Heart right ventricle (tissue), 16 donors: ENCODE measurements around the gene SERPINB13. TPM values are rescaled to one million over a fixed set of nuclear protein-coding genes. Genes with fewer than 3 reads are reported as not detected.
A peak's percentile ranks its signal among the peaks of the same experiment; 100 is the strongest.

ENCODE experiments used
- ATAC-seq, 8 donors: fragments of 200-7000 bp; cut with Tn5 transposase; one replicate each; pipeline ENCODE4 v1.9.1; 2020; ENCODE audit warnings: mild to moderate bottlenecking in 8 of 8, moderate library complexity in 8 of 8, moderate number of reproducible peaks in 1 of 8
- DNase-seq, 2 donors: peaks; one replicate each; pipeline ENCODE4 v3.0.0-alpha.2; 2020
- H3K27ac ChIP-seq, 10 donors: fragments of 200-600 bp; sonication (generic) in 2 of 10; one replicate each; pipeline versions ENCODE4 v1.5.0 to v1.8.0; 2020 to 2022; ENCODE audit warnings: mild to moderate bottlenecking in 3 of 10
- H3K27me3 ChIP-seq, 7 donors: fragments of 200-600 bp; one replicate each; pipeline ENCODE4 v1.8.0; 2021 to 2022; ENCODE audit warnings: mild to moderate bottlenecking in 2 of 7
- H3K36me3 ChIP-seq, 9 donors: fragments of 200-600 bp; sonication (generic) in 1 of 9; one replicate each; pipeline versions ENCODE4 v1.5.0 to v1.8.0; 2020 to 2022; ENCODE audit warnings: mild to moderate bottlenecking in 2 of 9
- H3K4me1 ChIP-seq, 9 donors: fragments of 200-600 bp; sonication (generic) in 1 of 9; one replicate each; pipeline versions ENCODE4 v1.5.0 to v1.8.0; 2020 to 2022; ENCODE audit warnings: mild to moderate bottlenecking in 4 of 9
- H3K4me3 ChIP-seq, 10 donors: fragments of 200-600 bp; sonication (generic) in 2 of 10; one replicate each; pipeline versions ENCODE4 v1.5.0 to v1.8.0; 2020 to 2022; ENCODE audit warnings: mild to moderate bottlenecking in 7 of 10, moderate library complexity in 2 of 10
- H3K9me3 ChIP-seq, 11 donors: fragments of 200-600 bp in 10 of 11; sonication (generic) in 2 of 11; one replicate each; pipeline versions ENCODE4 v1.5.0 to v1.8.0; 2013 to 2022; ENCODE audit warnings: mild to moderate bottlenecking in 2 of 11, control low read depth in 1 of 11, moderate library complexity in 1 of 11
- WGBS, 2 donors: extraction: QIAGEN DNeasy Blood & Tissue Kit; methylation state at CpG; one replicate each; pipeline ENCODE4 v1.1.7; 2013; ENCODE audit warnings: inconsistent platforms in 1 of 2; 5-methylcytosine and 5-hydroxymethylcytosine counted together
- intact Hi-C, 10 donors: fragments of 100-400 bp; cut with DNase I; formaldehyde crosslinking; loops; one replicate each; pipeline versions ENCODE4 v1.11.1 to v1.14.2; 2022
- polyA plus RNA-seq, 2 donors: library from polyadenylated mRNA; stranded (reverse); fragments of 200-250 nt; gene quantifications; one replicate each; pipeline ENCODE4 v1.2.3, GENCODE V29; 2013
- total RNA-seq, 10 donors: library from RNA; stranded (reverse); fragmentation: NEBNext Ultra II Directional in 3 of 10; extraction: Animal tissue kit (Norgen Biotek cat#: 25700) in 3 of 10; gene quantifications; one replicate each; pipeline versions ENCODE4 v1.2.1 to v1.2.4, GENCODE V29; 2021 to 2023
- TF ChIP-seq, protein P1 (sequence below), 9 donors: fragments of 200-600 bp; sonication (generic) in 2 of 9; IDR thresholded peaks; one replicate each; pipeline versions ENCODE4 v1.5.0 to v1.8.0; 2021 to 2022; ENCODE audit warnings: antibody characterized with exemption in 9 of 9, mild to moderate bottlenecking in 5 of 9, moderate library complexity in 1 of 9
- donor health status: Arrhythmogenic right ventricular cardiomyopathy.
- donor health status: ischemic (EF 13 %, LVEDD 7.1; RV severe dilation, severe dysfunction).
- donor health status: healthy with polysubstance abuse.
- donor health status: DM: no; HTN: yes; CAD: no.
- donor health status: DM: no; HTN: no; CAD: no.
- donor health status: ischemic (EF 25% LVEDD 6.9; RV normal size, moderate dysfunction).
- donor health status: ischemic (EF 25% LVEDD 5.7; RV mildly dilated, moderate dysfunction).
- donor health status: healthy.
- donor health status: DM: yes; HTN: yes; CAD: no.
- donor health status: Ischemic cardiomyopathy.
- donor health status: ischemic (EF 35%, LVEDD 5.7; RV mildly dilated, moderate dysfunction).
- donor health status: nonischemic (EF 11% LVEDD 7.7; RV severe dilation, severe dysfunction).
- donor health status: DM: yes; HTN: yes; CAD: no.
- donor health status: PGD.
- donor health status: ischemic (EF 29% LVEDD 5.4; RV normal size, mild dysfunction).
- donor health status: nonischemic (EF 23%, LVEDD 6.1; RV moderate dilation, normal function).

SERPINB13 gene
- total and polyA plus RNA-seq, 12 donors, result 0.04 TPM; not detected in 11

DNA sequence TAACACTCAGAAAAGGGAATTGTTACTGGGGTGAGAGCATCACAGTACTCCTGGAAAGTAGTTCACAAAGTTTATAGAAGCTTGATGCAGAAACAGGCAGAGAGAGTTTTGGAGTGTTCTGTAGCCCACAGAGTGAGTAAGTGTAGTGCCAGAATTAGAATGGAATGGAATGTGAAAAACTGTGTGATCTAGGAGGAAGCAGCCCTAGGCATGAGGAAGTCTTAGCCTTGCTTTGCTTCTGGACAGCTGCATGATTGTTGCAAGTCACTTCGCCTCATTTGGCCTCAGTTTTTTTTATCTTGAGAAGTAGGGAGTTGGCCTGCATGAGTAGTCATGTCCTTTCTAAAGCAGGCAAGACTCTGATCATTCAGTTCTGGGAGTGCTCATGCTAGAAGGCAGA, 34.1 kb upstream of the SERPINB13 start:
- TF ChIP-seq, protein P1, sequence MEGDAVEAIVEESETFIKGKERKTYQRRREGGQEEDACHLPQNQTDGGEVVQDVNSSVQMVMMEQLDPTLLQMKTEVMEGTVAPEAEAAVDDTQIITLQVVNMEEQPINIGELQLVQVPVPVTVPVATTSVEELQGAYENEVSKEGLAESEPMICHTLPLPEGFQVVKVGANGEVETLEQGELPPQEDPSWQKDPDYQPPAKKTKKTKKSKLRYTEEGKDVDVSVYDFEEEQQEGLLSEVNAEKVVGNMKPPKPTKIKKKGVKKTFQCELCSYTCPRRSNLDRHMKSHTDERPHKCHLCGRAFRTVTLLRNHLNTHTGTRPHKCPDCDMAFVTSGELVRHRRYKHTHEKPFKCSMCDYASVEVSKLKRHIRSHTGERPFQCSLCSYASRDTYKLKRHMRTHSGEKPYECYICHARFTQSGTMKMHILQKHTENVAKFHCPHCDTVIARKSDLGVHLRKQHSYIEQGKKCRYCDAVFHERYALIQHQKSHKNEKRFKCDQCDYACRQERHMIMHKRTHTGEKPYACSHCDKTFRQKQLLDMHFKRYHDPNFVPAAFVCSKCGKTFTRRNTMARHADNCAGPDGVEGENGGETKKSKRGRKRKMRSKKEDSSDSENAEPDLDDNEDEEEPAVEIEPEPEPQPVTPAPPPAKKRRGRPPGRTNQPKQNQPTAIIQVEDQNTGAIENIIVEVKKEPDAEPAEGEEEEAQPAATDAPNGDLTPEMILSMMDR (IDR thresholded peaks at IDR 0.05), result no peak
- intact Hi-C loops, result no loop called here
- H3K4me1 ChIP-seq, result peaks cover 0 to 15% (median 11%) of the 10 kb centered on the region in 9 donors
- peak in 1 of 2 donors; percentile 7 for DNase-seq
- H3K27me3 ChIP-seq, result no peaks in the 10 kb centered on the region
- WGBS, 2 donors, result 7 to 14% methylated on average over 1 of the region's 1 CpG
- no peaks in the 10 kb centered on the region for H3K9me3 ChIP-seq
- no peak overlapping the region for H3K4me3 ChIP-seq
- H3K27ac ChIP-seq, result peak overlapping the region in 2 of 10 donors; percentile 11 to 39
- peak in 7 of 8 donors; percentile 45 to 94 (median 82) for ATAC-seq
- no peaks in the 10 kb centered on the region for H3K36me3 ChIP-seq

DNA sequence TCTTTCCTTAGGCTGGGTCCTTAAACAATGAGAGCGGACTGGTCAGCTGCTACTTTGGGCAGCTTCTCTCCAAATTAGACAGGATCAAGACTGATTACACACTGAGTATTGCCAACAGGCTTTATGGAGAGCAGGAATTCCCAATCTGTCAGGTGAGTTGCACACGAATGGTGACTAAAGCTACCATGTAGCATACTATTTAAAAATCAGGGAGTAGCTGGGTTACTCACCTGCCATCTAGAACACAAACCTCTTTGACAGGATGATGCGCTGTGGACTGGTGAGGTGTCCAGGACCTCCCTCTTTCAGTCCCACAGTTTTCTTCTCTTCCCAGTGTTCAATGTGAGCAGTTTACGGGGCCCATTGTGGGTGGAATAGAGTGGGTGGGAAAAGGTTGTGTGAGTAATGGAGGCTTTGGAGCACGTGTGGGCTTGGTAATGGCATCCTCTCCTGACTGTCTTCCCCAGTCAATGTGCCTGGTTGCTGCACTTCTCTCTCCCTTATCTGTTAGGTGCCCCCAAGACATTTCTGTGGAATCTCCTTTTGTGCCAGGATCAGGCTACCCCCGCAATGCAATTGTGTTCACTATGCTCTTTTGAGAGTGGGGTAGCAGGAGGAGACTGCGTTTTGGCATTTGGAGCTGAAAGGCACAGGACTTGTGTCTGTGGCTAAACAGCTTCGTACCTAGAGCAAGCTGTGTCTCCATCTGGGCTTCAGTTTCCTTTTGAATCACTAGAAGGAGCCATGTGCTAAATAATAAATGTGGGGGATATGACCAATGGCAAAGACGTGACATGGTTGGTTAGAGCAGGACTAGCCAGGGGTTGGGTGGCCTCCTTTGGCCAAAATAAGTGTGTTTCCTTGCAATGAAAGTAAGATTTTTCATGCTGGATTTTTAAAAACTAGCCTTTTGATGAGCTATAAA, 27.3 kb upstream of the SERPINB13 start:
- no peaks in the 10 kb centered on the region for H3K36me3 ChIP-seq
- TF ChIP-seq, protein P1 (IDR thresholded peaks at IDR 0.05), result no peak
- DNase-seq (no peak), ATAC-seq (no peak)
- H3K4me3 ChIP-seq, result no peak overlapping the region
- intact Hi-C loops, result no loop called here
- H3K27me3 ChIP-seq, result no peaks in the 10 kb centered on the region
- 86 to 88% methylated on average over 9 of the region's 9 CpGs for WGBS, 2 donors
- H3K4me1 ChIP-seq, result no peaks in the 10 kb centered on the region
- no peak overlapping the region for H3K27ac ChIP-seq
- H3K9me3 ChIP-seq, result no peaks in the 10 kb centered on the region

DNA sequence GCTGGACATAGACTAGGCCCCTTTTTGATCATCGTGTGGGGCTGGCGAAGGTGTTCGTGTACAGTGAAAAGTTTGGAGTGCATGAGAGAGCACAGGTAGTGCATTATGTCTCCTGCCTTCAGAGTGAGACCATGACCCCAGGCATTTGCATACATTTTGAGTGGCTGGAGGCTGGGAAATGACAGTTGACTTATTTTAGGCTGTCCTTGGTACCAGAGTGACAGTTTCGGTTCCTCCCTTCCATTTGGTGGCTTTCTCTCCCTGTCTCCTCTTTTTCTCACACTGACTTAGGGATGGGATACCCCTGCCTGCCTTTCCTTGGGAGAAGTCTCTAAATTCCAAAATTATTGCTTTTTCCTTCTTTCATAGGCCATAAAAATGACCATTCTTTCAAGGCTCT, 24.9 kb upstream of the SERPINB13 start:
- no peaks in the 10 kb centered on the region for H3K36me3 ChIP-seq
- DNase-seq (no peak), ATAC-seq (no peak)
- no peak overlapping the region for H3K4me3 ChIP-seq
- intact Hi-C loops, result no loop called here
- H3K27ac ChIP-seq, result no peak overlapping the region
- 93% methylated on average over 4 of the region's 4 CpGs for WGBS, 2 donors
- H3K27me3 ChIP-seq, result no peaks in the 10 kb centered on the region
- H3K4me1 ChIP-seq, result no peaks in the 10 kb centered on the region
- H3K9me3 ChIP-seq, result no peaks in the 10 kb centered on the region
- TF ChIP-seq, protein P1 (IDR thresholded peaks at IDR 0.05), result no peak

DNA sequence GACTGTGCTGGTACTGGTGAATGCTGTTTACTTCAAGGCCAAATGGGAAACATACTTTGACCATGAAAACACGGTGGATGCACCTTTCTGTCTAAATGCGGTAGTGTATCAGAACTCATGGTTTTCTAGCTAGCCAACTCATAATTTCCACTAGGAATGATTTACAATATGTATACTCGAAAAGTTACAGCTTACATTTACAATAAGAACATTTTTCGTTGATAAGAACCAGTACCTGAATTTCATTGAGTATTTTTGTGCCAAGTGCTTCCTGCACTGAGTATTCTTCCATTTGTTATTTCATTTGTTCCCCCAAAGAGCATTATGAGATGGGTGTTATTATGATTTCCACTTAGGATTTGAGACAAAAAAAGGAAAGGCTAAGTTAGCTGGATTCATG, 23.1 kb upstream of the SERPINB13 start:
- 89 to 93% methylated on average over 4 of the region's 4 CpGs for WGBS, 2 donors
- DNase-seq, result no peak
- Histone ChIP-seq H3K9me3 (no peaks in the 10 kb centered on the region), H3K36me3 (no peaks in the 10 kb centered on the region), H3K27ac (no peak overlapping the region), H3K4me3 (no peak overlapping the region), H3K27me3 (no peaks in the 10 kb centered on the region), H3K4me1 (no peaks in the 10 kb centered on the region)
- TF ChIP-seq, protein P1 (IDR thresholded peaks at IDR 0.05), result no peak
- no peak for ATAC-seq
- intact Hi-C loops, result no loop called here
